GM13977 (cell line): Measurements from ENCODE around the gene UCP2.

ENCODE experiments used
- DNase-seq: peaks from one replicate; pipeline ENCODE4 v3.0.0; 2012; ENCODE audit warnings: low spot score
- CTCF ChIP-seq: IDR thresholded peaks from 2 replicates; pipeline ENCODE4 v1.5.1; 2012; ENCODE audit warnings: mild to moderate bottlenecking, control low read depth; ENCODE audit not compliant: insufficient read depth; ENCODE audit errors: extremely low read depth, missing control alignments
- in situ Hi-C: fragments of 300-500 bp; cut with MboI; formaldehyde crosslinking; loops from one replicate; pipeline ENCODE4 v1.12.0; 2022; ENCODE audit warnings: low sequenced_read_pairs, low pct_unique_long_range_greater_than_20kb, mixed read lengths, inconsistent platforms; ENCODE audit not compliant: unreplicated experiment

The UCP2 gene

GRCh38 chr11:73982595-73982989, at the start of gene UCP2:
TSS of gene UCP2 (minus strand) at chr11:73982843. CDS start at chr11:73978378, 4,465 bp downstream.
- TF ChIP-seq CTCF: no peak
- in situ Hi-C loops: no loop called here
- DNase-seq: peak; percentile 86

- DNase-seq: no peak
- in situ Hi-C loops: no loop called here
- no peak for TF ChIP-seq CTCF
Observed at GRCh38 chr11:74030723-74031676, 48.4 kb upstream of the UCP2 start.

GRCh38 chr11:74025467-74026166, 43.0 kb upstream of the UCP2 start:
- no peak for DNase-seq
- TF ChIP-seq CTCF: no peak
- in situ Hi-C loops: no loop called here

- in situ Hi-C loops: no loop called here
- no peak for TF ChIP-seq CTCF
- DNase-seq: no peak
Observed at GRCh38 chr11:74024261-74025029, 41.8 kb upstream of the UCP2 start.

GRCh38 chr11:74023276-74023675, 40.6 kb upstream of the UCP2 start:
- in situ Hi-C loops: no loop called here
- no peak for TF ChIP-seq CTCF
- no peak for DNase-seq

- TF ChIP-seq CTCF: no peak
- no peak for DNase-seq
- in situ Hi-C loops: no loop called here
Observed at GRCh38 chr11:74022546-74022945, 39.9 kb upstream of the UCP2 start.
